Stomach smooth muscle (tissue), 2 donors: ENCODE data around the gene HS3ST2.

Experiments used
- H3K27ac ChIP-seq: one replicate; pipeline ENCODE4 v1.7.0; 2013; ENCODE audit warnings: mild to moderate bottlenecking, low read length, inconsistent platforms
- H3K27me3 ChIP-seq, 2 donors: one replicate each; pipeline ENCODE4 v1.7.0; 2013; ENCODE audit warnings: low read length in 2 of 2; ENCODE audit not compliant: insufficient read depth in 2 of 2, control insufficient read depth in 1 of 2
- H3K36me3 ChIP-seq, 2 donors: one replicate each; pipeline ENCODE4 v1.7.0; 2013; ENCODE audit warnings: low read length in 2 of 2; ENCODE audit not compliant: control insufficient read depth in 2 of 2, insufficient read depth in 2 of 2
- H3K4me1 ChIP-seq: one replicate; pipeline ENCODE4 v1.7.0; 2013; ENCODE audit warnings: low read length; ENCODE audit not compliant: control insufficient read depth, insufficient read depth
- H3K4me3 ChIP-seq, 2 donors: one replicate each; pipeline ENCODE4 v1.7.0; 2013; ENCODE audit warnings: low read length in 2 of 2
- H3K9ac ChIP-seq, 2 donors: one replicate each; pipeline ENCODE4 v1.7.0; 2013; ENCODE audit warnings: low read length in 2 of 2, mild to moderate bottlenecking in 1 of 2
- H3K9me3 ChIP-seq, 2 donors: one replicate each; pipeline ENCODE4 v1.7.0; 2013; ENCODE audit warnings: low read length in 2 of 2; ENCODE audit not compliant: control insufficient read depth in 2 of 2
- donor health status: healthy.
- donor health status: Pancreatic carcinoma.

Gene HS3ST2

DNA sequence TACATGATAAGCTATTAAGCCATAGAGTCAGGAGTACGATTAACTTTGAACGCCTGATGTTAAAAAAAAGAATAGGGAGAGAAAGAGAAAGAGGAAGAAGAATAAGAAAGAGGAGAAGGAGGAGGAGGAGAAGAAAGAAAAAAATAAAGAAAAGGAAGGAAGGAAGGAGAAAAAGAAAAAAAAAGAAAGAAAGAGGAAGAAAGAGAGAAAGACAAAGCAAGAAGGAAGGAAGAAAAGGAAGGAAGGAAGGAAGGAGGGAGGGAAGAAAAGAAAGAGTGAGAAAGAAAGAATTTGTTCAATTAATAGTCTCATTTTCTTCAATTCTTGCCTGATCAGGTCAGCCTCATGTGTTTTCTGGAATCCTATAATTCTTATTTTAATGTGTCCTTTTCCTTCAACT is 33.7 kb downstream of the HS3ST2 start:
- H3K27ac ChIP-seq = no peak overlapping the region
- H3K9me3 ChIP-seq = no peaks in the 10 kb centered on the region
- no peak overlapping the region for H3K9ac ChIP-seq
- H3K27me3 ChIP-seq = no peaks in the 10 kb centered on the region
- H3K4me3 ChIP-seq = no peak overlapping the region
- no peaks in the 10 kb centered on the region for H3K4me1 ChIP-seq
- no peaks in the 10 kb centered on the region for H3K36me3 ChIP-seq

DNA sequence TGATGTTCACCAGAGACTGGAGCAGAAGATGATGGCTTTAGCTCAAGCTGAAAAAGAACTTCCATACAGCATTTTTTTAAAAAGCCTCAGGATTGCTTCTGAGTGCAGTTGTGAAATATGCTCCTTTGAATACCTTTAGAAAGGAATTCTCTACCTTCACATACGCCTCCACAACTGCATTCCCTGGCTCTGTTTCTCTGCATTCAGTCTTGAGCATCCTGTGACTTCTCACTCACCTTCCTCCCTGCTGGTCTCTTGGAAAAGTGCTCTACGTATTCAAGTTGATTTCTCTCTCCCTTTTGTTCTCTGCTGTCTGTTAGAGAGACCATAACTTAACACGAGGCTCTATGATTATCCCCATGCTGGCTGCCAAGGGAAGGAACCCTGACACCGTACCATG is 34.5 kb downstream of the HS3ST2 start:
- Histone ChIP-seq H3K27me3 (no peaks in the 10 kb centered on the region), H3K9ac (no peak overlapping the region), H3K4me3 (no peak overlapping the region), H3K4me1 (no peaks in the 10 kb centered on the region), H3K9me3 (no peaks in the 10 kb centered on the region), H3K36me3 (no peaks in the 10 kb centered on the region), H3K27ac (no peak overlapping the region)

DNA sequence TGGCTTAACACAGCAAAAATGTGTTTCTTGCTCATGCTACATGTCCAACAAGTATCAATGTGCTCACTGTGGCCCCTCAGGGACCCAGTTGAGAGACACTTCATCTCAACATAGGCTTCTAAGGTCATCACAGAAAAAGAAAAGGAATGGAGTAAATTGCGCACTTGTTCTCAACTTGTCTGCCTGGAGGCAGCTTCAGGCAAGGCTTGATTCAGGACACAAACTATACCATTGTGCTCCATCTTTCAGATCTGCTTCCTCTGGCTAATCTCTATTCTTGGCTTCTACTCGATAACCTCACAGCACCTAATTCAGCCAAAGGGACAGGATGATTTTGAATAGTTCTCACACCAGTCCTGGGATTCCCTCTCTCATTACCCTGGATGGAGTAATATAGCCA is 35.6 kb downstream of the HS3ST2 start:
- Histone ChIP-seq H3K4me1 (no peaks in the 10 kb centered on the region), H3K9me3 (no peaks in the 10 kb centered on the region), H3K27ac (no peak overlapping the region), H3K4me3 (no peak overlapping the region), H3K36me3 (no peaks in the 10 kb centered on the region), H3K27me3 (no peaks in the 10 kb centered on the region), H3K9ac (no peak overlapping the region)

DNA sequence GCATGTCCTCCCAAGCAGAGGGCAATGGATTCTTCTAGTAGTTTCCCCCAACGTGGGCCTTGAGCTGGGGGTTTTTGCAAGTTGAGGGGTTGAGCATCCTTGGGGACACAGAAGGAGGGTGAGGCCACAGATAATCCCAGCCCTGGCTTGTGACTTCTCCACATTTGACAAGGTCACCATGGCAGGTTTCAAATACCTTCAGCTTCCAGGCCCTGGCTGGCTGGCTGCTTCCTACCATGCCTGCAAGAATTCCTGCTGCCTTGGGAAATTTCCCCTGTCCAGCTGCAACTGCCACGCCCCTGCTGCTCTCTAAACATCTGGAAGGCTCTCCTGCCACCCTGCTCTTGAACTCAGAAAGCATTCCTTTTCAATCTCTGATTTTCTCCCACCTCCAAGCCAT is 41.3 kb downstream of the HS3ST2 start:
- H3K36me3 ChIP-seq = no peaks in the 10 kb centered on the region
- H3K4me3 ChIP-seq = no peak overlapping the region
- peaks cover 2 to 4% of the 10 kb centered on the region in 2 donors for H3K27me3 ChIP-seq
- H3K4me1 ChIP-seq = no peaks in the 10 kb centered on the region
- no peak overlapping the region for H3K27ac ChIP-seq
- no peaks in the 10 kb centered on the region for H3K9me3 ChIP-seq
- H3K9ac ChIP-seq = no peak overlapping the region

DNA sequence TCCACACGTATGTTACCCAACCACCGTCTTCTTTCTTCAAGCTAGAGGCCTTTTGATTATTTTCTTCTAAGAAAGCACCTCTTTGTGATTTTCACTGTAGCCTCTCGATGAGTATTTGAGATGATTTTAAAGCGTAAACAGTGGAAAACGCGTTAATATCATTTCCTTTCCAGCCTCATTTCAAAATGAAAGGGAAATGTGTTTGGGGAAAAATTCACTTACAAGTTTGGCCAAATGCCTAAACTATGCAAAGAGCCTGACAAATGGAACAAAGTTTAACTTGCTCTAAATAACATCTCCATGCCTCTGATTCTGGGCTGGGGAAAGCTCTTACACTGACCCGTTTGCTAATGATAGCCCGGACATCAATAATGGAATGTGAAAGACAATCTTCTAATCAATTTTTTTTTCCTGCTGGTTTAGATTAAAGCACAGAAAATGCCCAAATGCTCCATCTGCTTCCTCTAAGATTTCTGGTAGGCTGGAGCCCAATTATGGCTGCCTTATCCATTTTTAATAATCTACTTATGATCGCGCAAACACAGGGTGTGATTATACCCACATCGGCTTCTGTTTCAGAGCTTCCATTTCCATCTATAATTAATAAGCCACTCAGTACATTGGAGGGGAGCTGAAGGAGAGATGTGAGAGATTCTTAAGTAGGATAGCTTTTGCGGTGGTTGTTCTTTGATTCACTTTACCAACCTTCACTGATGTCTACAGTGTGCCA is 43.5 kb downstream of the HS3ST2 start:
- Histone ChIP-seq H3K27ac (no peak overlapping the region), H3K36me3 (no peaks in the 10 kb centered on the region), H3K4me3 (no peak overlapping the region), H3K4me1 (no peaks in the 10 kb centered on the region), H3K9ac (no peak overlapping the region), H3K9me3 (no peaks in the 10 kb centered on the region), H3K27me3 (peaks cover 2 to 6% of the 10 kb centered on the region in 2 donors)

DNA sequence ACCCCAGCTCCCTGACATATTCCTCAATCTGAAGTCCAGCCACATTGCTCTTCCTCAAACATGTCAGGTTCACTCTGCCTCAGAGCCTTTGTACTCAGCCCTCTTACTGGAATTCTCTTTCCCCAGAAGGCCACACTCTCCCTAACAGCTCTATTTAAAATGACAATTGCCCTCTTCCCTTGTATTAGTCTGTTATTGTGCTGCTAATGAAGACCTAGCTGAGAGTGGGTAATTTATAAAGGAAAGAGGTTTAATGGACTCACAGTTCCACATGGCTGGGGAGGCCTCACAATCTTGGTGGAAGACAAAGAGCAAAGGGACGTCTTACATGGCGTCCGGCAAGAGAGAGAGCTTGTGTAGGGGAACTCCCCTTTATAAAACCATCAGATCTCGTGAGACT is 46.0 kb downstream of the HS3ST2 start:
- no peak overlapping the region for H3K4me3 ChIP-seq
- H3K9ac ChIP-seq = no peak overlapping the region
- H3K4me1 ChIP-seq = no peaks in the 10 kb centered on the region
- H3K36me3 ChIP-seq = no peaks in the 10 kb centered on the region
- H3K9me3 ChIP-seq = no peaks in the 10 kb centered on the region
- H3K27me3 ChIP-seq = peaks cover 2 to 9% of the 10 kb centered on the region in 2 donors
- no peak overlapping the region for H3K27ac ChIP-seq

DNA sequence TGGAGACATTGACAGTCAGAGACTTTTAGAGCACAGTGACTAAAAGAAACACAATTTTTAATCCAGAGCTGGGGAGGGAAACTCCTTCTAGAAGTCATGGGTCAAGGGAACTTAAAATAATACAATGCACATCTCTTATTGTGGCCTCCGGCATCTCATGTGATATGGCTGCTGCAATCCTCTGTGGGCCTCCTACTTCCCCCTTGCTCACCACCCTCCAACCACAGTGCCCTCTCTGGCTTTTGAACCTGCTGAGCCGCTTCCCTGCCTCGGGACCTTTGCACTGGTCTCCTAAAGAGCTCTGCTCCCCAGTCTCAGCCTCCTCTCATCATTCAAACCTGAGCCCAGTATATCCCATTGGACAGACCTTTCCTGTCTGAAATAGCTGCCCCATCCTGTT is 47.6 kb downstream of the HS3ST2 start:
- Histone ChIP-seq H3K4me1 (no peaks in the 10 kb centered on the region), H3K9me3 (no peaks in the 10 kb centered on the region), H3K27ac (no peak overlapping the region), H3K36me3 (no peaks in the 10 kb centered on the region), H3K9ac (no peak overlapping the region), H3K4me3 (no peak overlapping the region), H3K27me3 (peaks cover 2 to 9% of the 10 kb centered on the region in 2 donors)

DNA sequence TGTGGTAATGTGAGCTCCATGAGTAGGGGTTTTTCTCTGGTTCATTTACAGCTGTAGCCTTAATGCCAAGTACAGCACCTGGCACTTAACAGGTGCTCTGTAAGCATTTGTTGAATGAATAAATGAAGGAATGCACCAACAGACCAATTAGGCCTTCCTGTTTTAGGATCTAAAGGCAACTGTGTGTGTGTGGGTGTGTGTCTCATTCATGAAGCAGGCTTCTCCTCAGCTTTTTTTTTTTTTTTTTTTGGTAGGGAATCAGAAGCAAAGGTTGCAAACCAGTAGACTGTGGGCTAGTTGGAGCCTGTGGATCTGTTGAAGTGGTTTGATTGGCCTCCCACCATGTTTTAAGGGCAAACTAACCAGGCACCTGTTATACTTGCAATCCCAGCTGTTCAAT is 48.1 kb downstream of the HS3ST2 start:
- no peaks in the 10 kb centered on the region for H3K4me1 ChIP-seq
- no peak overlapping the region for H3K9ac ChIP-seq
- H3K27ac ChIP-seq = no peak overlapping the region
- no peaks in the 10 kb centered on the region for H3K36me3 ChIP-seq
- H3K27me3 ChIP-seq = peaks cover 2 to 9% of the 10 kb centered on the region in 2 donors
- no peaks in the 10 kb centered on the region for H3K9me3 ChIP-seq
- H3K4me3 ChIP-seq = no peak overlapping the region

DNA sequence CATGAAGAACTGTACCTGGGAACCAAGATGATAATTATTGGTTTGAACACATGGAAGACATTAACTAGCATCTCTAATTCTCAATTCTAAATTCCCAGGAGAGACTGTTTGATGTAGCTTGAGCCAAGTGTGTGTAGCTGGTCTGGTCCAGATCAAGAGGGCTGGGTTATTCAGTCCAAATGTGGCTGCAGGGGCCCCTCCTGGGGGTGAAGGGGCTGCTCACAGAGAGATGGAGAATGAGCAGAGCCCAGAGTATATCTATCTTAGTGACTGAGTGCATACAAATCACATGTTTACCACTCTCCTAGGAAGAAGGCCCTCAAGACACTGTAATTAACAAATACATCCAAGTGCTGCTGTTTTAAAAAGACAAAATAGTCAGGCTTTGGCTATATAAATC is 50.4 kb downstream of the HS3ST2 start:
- H3K27ac ChIP-seq = no peak overlapping the region
- peaks cover 2 to 5% of the 10 kb centered on the region in 2 donors for H3K27me3 ChIP-seq

DNA sequence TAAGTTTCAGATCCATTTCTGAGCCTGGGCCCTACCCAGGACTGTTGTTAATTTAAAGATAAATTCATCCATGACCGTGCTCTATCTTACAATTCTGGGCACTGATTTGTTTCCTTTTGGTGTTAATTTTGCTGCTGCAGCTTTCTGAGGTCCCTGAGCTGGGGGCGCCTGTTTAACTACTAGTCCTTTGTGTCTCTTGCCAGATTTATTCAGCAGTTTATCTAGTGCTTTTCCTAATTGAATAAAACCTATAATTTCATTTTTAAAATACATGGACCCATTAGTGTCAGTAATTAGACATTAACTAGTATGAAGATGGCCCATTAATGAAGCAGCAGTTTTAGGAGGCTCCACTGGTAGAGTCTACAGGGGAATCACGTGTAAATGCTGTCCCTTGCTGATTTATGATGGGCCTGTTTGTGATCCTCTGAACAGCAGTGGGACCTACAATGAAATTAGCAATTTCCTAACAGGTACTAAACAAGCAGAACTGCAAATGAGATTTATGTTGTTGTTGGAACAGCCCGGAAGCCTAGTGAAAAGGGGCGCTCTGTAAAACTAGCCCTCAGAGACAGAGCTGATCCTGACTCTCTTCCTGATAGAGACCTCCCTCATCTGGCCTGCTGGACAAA is 54.7 kb downstream of the HS3ST2 start:
- no peak overlapping the region for H3K9ac ChIP-seq
- H3K27ac ChIP-seq = no peak overlapping the region
- H3K27me3 ChIP-seq = peaks cover 0 to under 1% of the 10 kb centered on the region in 2 donors
- no peaks in the 10 kb centered on the region for H3K4me1 ChIP-seq
- H3K4me3 ChIP-seq = no peak overlapping the region
- no peaks in the 10 kb centered on the region for H3K36me3 ChIP-seq
- no peaks in the 10 kb centered on the region for H3K9me3 ChIP-seq

More for the DNA sequence above, 50.4 kb downstream of the HS3ST2 start:
- H3K9me3 ChIP-seq = no peaks in the 10 kb centered on the region
- no peak overlapping the region for H3K9ac ChIP-seq
- H3K4me3 ChIP-seq = no peak overlapping the region
- H3K36me3 ChIP-seq = no peaks in the 10 kb centered on the region
- no peaks in the 10 kb centered on the region for H3K4me1 ChIP-seq

DNA sequence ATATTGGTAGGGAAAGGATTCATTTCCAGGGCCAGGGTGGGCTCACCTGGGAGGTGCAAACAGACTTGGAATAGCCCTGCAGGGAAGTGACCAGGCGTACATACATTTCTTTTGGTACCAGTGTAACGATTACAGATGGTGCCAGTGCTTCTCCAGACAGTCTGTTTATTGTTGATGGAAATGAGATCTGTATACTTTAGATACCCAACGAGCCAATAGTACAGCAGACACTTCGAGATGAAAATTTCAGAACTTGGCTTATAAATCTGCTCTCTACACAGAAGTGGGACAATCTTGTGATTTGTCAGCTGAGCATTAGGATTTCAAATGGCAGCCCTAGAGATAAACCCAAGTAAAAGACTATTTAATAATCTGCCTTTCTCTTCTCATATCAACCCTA is 57.9 kb downstream of the HS3ST2 start:
- Histone ChIP-seq H3K36me3 (no peaks in the 10 kb centered on the region), H3K4me3 (no peak overlapping the region), H3K9me3 (peaks cover 0 to 6% of the 10 kb centered on the region in 2 donors), H3K4me1 (no peaks in the 10 kb centered on the region), H3K9ac (no peak overlapping the region), H3K27ac (no peak overlapping the region), H3K27me3 (peaks cover 0 to 6% of the 10 kb centered on the region in 2 donors)
